CD4-positive, alpha-beta T cell treated with Interleukin-1 beta for 1 hour (primary cell): ENCODE results near the gene CDK5RAP2.
"Not testable (repeated sequence)": the region's sequence is repeated elsewhere in the genome, so short reads cannot be mapped to it uniquely, and the experiment has no call there.

ENCODE experiments used
- DNase-seq, 2 donors: peaks; one replicate each; pipeline ENCODE4 v3.0.0-alpha.2; 2020 to 2022

CDK5RAP2 gene

DNA sequence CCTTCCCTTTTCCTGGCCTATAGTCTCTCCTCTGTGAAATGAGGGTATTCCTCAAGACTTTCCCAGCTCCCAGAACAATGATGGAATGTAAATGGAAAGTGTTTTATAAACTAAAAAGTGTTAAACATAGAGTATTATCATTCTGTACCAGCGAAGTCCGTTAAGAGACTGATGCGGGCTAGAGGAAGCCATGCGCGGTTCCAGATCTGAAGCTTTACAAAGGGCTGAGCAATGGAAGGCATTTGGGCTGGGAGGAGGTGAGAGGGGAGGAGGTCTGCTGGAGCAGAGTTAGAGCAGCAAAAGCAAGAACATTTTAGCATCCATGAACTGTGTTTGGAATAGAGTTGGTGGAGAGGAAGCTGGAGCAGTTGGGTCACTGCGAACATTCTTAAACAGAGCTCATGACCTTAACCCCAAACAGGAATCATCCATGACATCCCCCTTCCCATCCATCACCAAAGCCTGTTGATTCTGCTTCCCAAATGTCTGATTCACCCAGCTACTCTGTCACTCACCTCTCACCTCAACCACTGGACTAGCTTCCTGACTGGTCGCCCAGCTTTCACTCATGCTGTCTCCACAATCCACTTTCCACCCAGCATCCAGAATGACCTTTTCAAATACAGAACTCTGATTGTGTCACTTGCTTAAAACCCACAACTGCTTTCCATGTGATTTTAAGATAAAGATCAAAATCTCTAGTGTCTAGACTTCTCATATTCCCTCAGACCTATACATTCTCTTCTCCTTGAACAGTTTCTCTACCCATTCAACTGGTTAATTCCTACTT lies 37.1 kb downstream of the CDK5RAP2 start:
- no peak for DNase-seq

- no peak for DNase-seq
Observed at GRCh38 chr9:120541921-120542320, 38.0 kb downstream of the CDK5RAP2 start.

GRCh38 chr9:120539951-120540350 lies 40.0 kb downstream of the CDK5RAP2 start:
- no peak for DNase-seq

GRCh38 chr9:120538339-120538738 lies 41.6 kb downstream of the CDK5RAP2 start:
- DNase-seq, result no peak

GRCh38 chr9:120536949-120537640 lies 42.9 kb downstream of the CDK5RAP2 start:
- DNase-seq, result no peak

- DNase-seq, result no peak
Observed at GRCh38 chr9:120536094-120536493, 43.9 kb downstream of the CDK5RAP2 start.

- no peak for DNase-seq
Observed at GRCh38 chr9:120534266-120534665, 45.7 kb downstream of the CDK5RAP2 start.

DNA sequence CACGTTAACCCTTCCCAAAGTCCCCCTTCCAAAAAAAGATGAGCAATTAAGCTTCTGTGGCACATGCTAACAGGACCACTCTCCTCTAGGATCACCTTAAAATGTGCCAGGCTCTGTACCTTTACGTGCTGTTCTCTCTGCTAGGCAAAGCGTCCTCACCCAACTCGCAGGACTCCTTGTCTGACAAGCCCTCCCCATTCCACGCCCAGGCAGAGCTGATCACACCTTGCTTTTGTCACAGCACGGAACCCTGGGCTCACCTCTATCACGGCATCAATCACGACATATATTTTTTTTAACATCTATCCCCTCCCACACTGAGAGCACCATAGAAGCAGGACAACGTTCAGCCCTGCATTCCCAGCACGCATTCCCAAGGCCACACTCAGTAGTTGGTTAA lies 47.1 kb downstream of the CDK5RAP2 start:
- no peak for DNase-seq

DNA sequence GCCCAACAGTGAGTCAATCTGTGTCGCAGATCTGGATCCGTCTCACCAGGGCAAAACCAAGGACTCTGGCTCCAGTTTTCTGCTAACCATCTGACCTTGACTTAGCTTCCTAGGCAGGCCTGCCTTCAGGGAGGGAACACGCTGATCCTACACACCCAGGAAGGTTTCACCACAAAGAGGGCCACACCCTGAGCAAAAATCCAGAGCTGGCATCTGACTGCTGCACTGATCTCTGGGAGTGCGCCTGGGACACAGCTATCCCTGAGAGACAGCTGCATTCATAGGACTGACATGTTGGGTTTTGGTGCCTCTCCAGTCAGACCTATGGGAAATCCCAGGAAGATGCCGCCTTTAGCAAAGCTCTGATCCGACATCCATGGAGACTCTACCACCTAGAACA lies 47.5 kb downstream of the CDK5RAP2 start:
- DNase-seq, result no peak

DNA sequence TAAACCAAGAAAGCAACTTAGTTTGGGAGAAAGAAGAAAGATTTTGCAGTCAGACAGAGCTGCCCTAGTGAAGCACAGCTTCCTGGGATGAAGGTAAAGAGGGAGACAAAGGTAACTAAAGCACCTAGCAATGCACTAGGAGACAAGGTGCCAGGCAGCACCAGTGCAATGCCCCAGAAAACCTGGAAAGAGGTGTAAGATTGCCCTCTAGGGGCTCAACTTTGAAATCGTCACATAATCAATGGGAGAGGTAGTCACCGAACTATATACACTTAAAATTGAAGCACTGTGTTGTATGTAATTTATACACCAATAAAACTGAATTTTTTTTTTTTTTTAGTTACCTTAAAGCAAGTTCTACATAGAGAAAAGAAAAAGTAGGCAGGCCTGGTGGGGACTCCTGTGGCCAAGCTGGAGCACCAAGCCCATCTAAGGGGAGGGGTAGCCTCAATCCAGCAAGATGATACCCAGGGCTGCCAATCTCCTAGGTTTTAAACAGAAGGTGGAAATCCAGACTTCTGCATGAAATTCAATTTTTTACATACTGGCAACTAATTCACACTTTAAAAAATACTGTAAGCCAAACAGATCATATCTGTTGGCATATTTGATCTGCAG lies 48.2 kb downstream of the CDK5RAP2 start:
- DNase-seq, result peak in 1 of 2 donors; percentile 3

GRCh38 chr9:120530220-120530832 lies 49.6 kb downstream of the CDK5RAP2 start:
- not testable (repeated sequence) for DNase-seq

GRCh38 chr9:120528829-120529228 lies 51.1 kb downstream of the CDK5RAP2 start:
- DNase-seq, result no peak

GRCh38 chr9:120528327-120528726 lies 51.6 kb downstream of the CDK5RAP2 start:
- no peak for DNase-seq

DNA sequence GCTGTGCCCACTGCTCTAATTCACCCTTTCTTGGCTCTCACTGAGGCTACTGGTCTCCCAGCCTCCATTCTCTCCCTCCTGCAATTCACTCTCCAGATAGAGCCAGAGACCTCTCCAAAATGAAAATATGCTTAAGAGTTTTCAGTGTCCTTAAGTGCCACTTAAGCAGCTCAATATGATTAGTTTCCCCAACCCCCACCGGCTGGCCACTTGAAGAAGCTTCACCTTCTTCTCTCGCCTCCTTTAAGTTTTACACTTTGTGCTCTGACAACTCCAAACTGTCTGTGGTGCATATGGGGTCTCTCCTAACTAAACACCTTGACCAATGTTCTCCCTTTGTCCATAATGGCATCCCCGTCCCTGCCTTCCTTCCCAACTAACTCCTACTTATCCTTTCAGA lies 53.4 kb downstream of the CDK5RAP2 start:
- no peak for DNase-seq

GRCh38 chr9:120524863-120525262 lies 55.1 kb downstream of the CDK5RAP2 start:
- DNase-seq, result no peak

- no peak for DNase-seq
Observed at GRCh38 chr9:120524038-120524437, 55.9 kb downstream of the CDK5RAP2 start.

DNA sequence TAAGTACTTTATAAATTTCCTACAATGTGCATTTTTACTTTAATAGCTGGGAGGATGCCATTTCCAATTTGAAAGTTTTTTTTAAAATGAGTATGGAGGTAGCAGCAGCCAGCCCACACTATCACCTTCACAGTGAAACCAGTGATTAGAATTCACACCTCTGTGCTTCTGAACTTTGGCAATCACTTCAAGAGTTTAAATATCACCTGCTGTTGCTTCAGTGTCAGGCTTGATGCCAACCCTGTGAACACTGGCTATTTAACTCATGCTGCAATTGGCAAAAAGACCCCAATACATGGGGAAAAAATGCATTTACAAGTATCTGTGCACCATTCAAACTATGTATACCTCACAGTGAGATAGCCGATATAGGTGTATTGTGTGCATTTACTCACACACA lies 57.4 kb downstream of the CDK5RAP2 start:
- no peak for DNase-seq

GRCh38 chr9:120522032-120522431 lies 57.9 kb downstream of the CDK5RAP2 start:
- DNase-seq, result no peak

GRCh38 chr9:120521101-120521500 lies 58.9 kb downstream of the CDK5RAP2 start:
- DNase-seq, result no peak

DNA sequence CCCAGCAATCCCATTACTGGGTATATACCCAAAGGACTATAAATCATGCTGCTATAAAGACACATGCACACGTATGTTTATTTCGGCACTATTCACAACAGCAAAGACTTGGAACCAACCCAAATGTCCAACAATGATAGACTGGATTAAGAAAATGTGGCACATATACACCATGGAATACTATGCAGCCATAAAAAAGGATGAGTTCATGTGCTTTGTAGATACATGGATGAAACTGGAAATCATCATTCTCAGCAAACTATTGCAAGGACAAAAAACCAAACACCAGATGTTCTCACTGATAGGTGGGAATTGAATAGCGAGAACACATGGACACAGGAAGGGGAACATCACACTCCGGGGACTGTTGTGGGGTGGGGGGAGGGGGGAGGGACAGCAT lies 64.0 kb downstream of the CDK5RAP2 start:
- DNase-seq, result not testable (repeated sequence)

DNA sequence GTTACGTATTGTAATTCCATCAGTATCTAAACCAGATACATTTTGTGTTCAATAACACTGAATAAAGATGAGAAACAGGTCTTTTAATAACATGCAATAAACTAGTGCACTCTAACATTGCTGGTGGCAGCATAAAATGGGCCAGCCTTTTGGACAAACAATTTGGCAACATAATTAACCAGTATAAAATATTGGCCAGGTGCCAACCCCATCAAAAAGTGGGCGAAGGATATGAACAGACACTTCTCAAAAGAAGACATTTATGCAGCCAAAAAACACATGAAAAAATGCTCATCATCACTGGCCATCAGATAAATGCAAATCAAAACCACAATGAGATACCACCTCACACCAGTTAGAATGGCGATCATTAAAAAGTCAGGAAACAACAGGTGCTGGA lies 64.5 kb downstream of the CDK5RAP2 start:
- not testable (repeated sequence) for DNase-seq

- no peak for DNase-seq
Observed at GRCh38 chr9:120514405-120514804, 65.6 kb downstream of the CDK5RAP2 start.

GRCh38 chr9:120513825-120514396 lies 66.1 kb downstream of the CDK5RAP2 start:
- no peak for DNase-seq
